ENCODE data around the gene RAB6C.
"Not testable (repeated sequence)": the region's sequence is repeated elsewhere in the genome, so short reads cannot be mapped to it uniquely, and the experiment has no call there.

DNA sequence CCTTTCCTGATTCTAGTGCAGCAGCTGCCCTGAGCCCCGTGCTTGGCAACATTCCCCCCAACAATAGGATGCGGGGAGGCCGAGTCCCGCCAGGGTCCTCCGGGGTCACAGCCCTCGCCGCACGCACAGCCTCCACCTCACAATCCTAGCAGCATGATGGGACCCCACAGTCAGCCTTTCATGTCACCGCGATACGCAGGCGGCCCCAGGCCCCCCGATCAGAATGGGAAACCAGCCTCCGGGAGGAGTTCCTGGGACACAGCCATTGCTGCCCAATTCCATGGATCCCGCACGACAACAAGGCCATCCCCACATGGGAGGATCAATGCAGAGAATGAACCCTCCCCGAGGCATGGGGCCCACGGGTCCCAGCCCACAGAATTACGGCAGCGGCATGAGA lies 13.7 kb downstream of the RAB6C start:
- TF ChIP-seq, protein P1, sequence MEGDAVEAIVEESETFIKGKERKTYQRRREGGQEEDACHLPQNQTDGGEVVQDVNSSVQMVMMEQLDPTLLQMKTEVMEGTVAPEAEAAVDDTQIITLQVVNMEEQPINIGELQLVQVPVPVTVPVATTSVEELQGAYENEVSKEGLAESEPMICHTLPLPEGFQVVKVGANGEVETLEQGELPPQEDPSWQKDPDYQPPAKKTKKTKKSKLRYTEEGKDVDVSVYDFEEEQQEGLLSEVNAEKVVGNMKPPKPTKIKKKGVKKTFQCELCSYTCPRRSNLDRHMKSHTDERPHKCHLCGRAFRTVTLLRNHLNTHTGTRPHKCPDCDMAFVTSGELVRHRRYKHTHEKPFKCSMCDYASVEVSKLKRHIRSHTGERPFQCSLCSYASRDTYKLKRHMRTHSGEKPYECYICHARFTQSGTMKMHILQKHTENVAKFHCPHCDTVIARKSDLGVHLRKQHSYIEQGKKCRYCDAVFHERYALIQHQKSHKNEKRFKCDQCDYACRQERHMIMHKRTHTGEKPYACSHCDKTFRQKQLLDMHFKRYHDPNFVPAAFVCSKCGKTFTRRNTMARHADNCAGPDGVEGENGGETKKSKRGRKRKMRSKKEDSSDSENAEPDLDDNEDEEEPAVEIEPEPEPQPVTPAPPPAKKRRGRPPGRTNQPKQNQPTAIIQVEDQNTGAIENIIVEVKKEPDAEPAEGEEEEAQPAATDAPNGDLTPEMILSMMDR (IDR thresholded peaks at IDR 0.05 in 8 of 11, conservative IDR thresholded peaks at IDR 0.05 in 3 of 11), result not testable (repeated sequence)
- not testable (repeated sequence) for TF ChIP-seq POLR2AphosphoS5, POLR2A (IDR thresholded peaks at IDR 0.05)

Measured in spleen (tissue), 7 donors.